ENCODE measurements around the gene FAM47E.

GRCh38 chr4:76310683-76311082, 59.2 kb downstream of the FAM47E start:
- TF ChIP-seq CTCF (IDR thresholded peaks at IDR 0.05) (no peak), POLR2A (IDR thresholded peaks at IDR 0.05) (no peak)

Measured in heart left ventricle (tissue), 13 donors.